ENCODE data around the gene ARL10. TPM values are rescaled to one million over a fixed set of nuclear protein-coding genes. Genes with fewer than 3 reads are reported as not detected.
"Not testable (repeated sequence)": the region's sequence is repeated elsewhere in the genome, so short reads cannot be mapped to it uniquely, and the experiment has no call there.

The ARL10 gene
- total RNA-seq, 4 donors from 2014 or later, result 1.1 to 4.9 (median 2.6) TPM

- no peak overlapping the region for H3K4me3 ChIP-seq
- H3K27me3 ChIP-seq, result no peaks in the 10 kb centered on the region
- peak overlapping the region; percentile 87 to 91 (median 88) for H3K27ac ChIP-seq
- peaks cover 17 to 68% (median 42%) of the 10 kb centered on the region in 4 donors for H3K4me1 ChIP-seq
- no peaks in the 10 kb centered on the region for H3K9me3 ChIP-seq
- 67 to 90% methylated on average over 2 to 9 of the region's 9 CpGs for WGBS, 2 donors (ENCODE audit: low coverage in 1 of 2)
- in situ Hi-C loops (cut with MboI; ENCODE audit: low pct_ligation_motif_present in 1 of 4, low pct_unique_long_range_greater_than_20kb in 1 of 4, low sequenced_read_pairs in 3 of 4), result loop anchor here in 1 of 4 donors (25.0 kb wide), 1 partner anchor 181 kb away; no protein-coding TSS in a partner anchor
- intact Hi-C loops (cut with DNase I; ENCODE audit: low total_unique reads), result no loop called here
- H3K36me3 ChIP-seq, result peaks cover 0 to 7% (median 0%) of the 10 kb centered on the region in 4 donors
- TF ChIP-seq EP300 (IDR thresholded peaks at IDR 0.05; ENCODE audit: low read depth), result no peak
- TF ChIP-seq, protein P1, sequence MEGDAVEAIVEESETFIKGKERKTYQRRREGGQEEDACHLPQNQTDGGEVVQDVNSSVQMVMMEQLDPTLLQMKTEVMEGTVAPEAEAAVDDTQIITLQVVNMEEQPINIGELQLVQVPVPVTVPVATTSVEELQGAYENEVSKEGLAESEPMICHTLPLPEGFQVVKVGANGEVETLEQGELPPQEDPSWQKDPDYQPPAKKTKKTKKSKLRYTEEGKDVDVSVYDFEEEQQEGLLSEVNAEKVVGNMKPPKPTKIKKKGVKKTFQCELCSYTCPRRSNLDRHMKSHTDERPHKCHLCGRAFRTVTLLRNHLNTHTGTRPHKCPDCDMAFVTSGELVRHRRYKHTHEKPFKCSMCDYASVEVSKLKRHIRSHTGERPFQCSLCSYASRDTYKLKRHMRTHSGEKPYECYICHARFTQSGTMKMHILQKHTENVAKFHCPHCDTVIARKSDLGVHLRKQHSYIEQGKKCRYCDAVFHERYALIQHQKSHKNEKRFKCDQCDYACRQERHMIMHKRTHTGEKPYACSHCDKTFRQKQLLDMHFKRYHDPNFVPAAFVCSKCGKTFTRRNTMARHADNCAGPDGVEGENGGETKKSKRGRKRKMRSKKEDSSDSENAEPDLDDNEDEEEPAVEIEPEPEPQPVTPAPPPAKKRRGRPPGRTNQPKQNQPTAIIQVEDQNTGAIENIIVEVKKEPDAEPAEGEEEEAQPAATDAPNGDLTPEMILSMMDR (IDR thresholded peaks at IDR 0.05), result no peak
- TF ChIP-seq POLR2AphosphoS5 (IDR thresholded peaks at IDR 0.05), result no peak
- TF ChIP-seq POLR2A (IDR thresholded peaks at IDR 0.05), result no peak
- DNase-seq, result peak; percentile 8
Measured at GRCh38 chr5:176406436-176407052, 41.3 kb downstream of the ARL10 start.

GRCh38 chr5:176407456-176408251 lies 42.4 kb downstream of the ARL10 start:
- intact Hi-C loops (cut with DNase I; ENCODE audit: low total_unique reads) (no loop called here), in situ Hi-C loops (cut with MboI; ENCODE audit: low pct_ligation_motif_present in 1 of 4, low pct_unique_long_range_greater_than_20kb in 1 of 4, low sequenced_read_pairs in 3 of 4) (loop anchor here in 1 of 4 donors (25.0 kb wide), 1 partner anchor 180 kb away; no protein-coding TSS in a partner anchor)
- TF ChIP-seq POLR2AphosphoS5 (IDR thresholded peaks at IDR 0.05) (no peak), EP300 (IDR thresholded peaks at IDR 0.05; ENCODE audit: low read depth) (no peak), POLR2A (IDR thresholded peaks at IDR 0.05) (no peak)
- TF ChIP-seq, protein P1 (IDR thresholded peaks at IDR 0.05), result no peak
- H3K9me3 ChIP-seq, result no peaks in the 10 kb centered on the region
- no peak for DNase-seq
- no peaks in the 10 kb centered on the region for H3K27me3 ChIP-seq
- peak overlapping the region; percentile 87 to 91 (median 88) for H3K27ac ChIP-seq
- 94% methylated on average over 6 of the region's 6 CpGs; no CpG with 5 or more reads in 1 of the 2 donors for WGBS, 2 donors (ENCODE audit: low coverage in 1 of 2)
- no peak overlapping the region for H3K4me3 ChIP-seq
- H3K4me1 ChIP-seq, result peaks cover 10 to 65% (median 33%) of the 10 kb centered on the region in 4 donors
- peaks cover 0 to 7% (median 0%) of the 10 kb centered on the region in 4 donors for H3K36me3 ChIP-seq

- H3K4me3 ChIP-seq; H3K27ac ChIP-seq; DNase-seq; H3K9me3 ChIP-seq; H3K36me3 ChIP-seq; intact Hi-C loops (cut with DNase I; ENCODE audit: low total_unique reads); H3K27me3 ChIP-seq: not testable (repeated sequence)
- in situ Hi-C loops (cut with MboI; ENCODE audit: low pct_ligation_motif_present in 1 of 4, low pct_unique_long_range_greater_than_20kb in 1 of 4, low sequenced_read_pairs in 3 of 4), result loop anchor here in 1 of 4 donors (25.0 kb wide), 1 partner anchor 179 kb away; no protein-coding TSS in a partner anchor
- WGBS, 2 donors (ENCODE audit: low coverage in 1 of 2), result 95% methylated on average over 10 of the region's 10 CpGs; no CpG with 5 or more reads in 1 of the 2 donors
- peaks cover 9 to 65% (median 32%) of the 10 kb centered on the region in 4 donors for H3K4me1 ChIP-seq
Measured at GRCh38 chr5:176408252-176408573, 42.9 kb downstream of the ARL10 start.

DNA sequence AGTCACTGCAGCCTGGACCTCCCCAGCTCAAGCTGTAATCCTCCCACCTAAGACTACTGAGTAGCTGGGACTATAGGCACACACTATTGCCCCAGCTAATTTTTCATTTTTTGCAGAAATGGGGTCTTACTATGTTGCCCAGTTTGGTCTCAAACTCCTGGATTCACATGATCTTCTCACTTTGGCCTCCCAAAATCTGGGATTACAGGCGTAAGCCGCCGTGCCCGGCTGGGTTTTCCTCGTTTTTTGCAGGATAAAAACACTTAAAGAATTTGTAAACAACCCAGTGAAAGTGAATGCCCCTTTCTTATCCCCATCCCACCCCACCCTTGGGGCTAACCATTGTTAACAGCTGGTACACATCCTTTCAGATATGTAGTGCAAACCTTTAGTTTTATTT lies 43.3 kb downstream of the ARL10 start:
- intact Hi-C loops (cut with DNase I; ENCODE audit: low total_unique reads), result no loop called here
- Histone ChIP-seq H3K27ac (no peak overlapping the region), H3K4me1 (peaks cover 5 to 65% (median 32%) of the 10 kb centered on the region in 4 donors)

More for the DNA sequence above, 43.3 kb downstream of the ARL10 start:
- no peak for DNase-seq
- no peaks in the 10 kb centered on the region for H3K27me3 ChIP-seq
- H3K4me3 ChIP-seq, result no peak overlapping the region
- H3K9me3 ChIP-seq, result no peaks in the 10 kb centered on the region
- peaks cover 0 to 7% (median 0%) of the 10 kb centered on the region in 4 donors for H3K36me3 ChIP-seq
- no peak for TF ChIP-seq POLR2AphosphoS5 (IDR thresholded peaks at IDR 0.05)
- no peak for TF ChIP-seq POLR2A (IDR thresholded peaks at IDR 0.05)
- TF ChIP-seq, protein P1 (IDR thresholded peaks at IDR 0.05), result no peak
- TF ChIP-seq EP300 (IDR thresholded peaks at IDR 0.05; ENCODE audit: low read depth), result no peak
- 82 to 96% methylated on average over 5 of the region's 5 CpGs for WGBS, 2 donors (ENCODE audit: low coverage in 1 of 2)
- in situ Hi-C loops (cut with MboI; ENCODE audit: low pct_ligation_motif_present in 1 of 4, low pct_unique_long_range_greater_than_20kb in 1 of 4, low sequenced_read_pairs in 3 of 4), result loop anchor here in 1 of 4 donors (25.0 kb wide), 1 partner anchor 179 kb away; no protein-coding TSS in a partner anchor
